Fibroblast of lung (primary cell): ENCODE results near the gene SLC29A1.

Experiments used
- CTCF ChIP-seq, 2 donors: IDR thresholded peaks in 1 of 2; conservative IDR thresholded peaks in 1 of 2; 1 replicate in 1 of 2; 2 replicates in 1 of 2; pipeline ENCODE4 v1.5.1; 2011 to 2012; ENCODE audit warnings: low read length in 2 of 2, control low read depth in 1 of 2, inconsistent platforms in 1 of 2, low read depth in 1 of 2, mild to moderate bottlenecking in 1 of 2
- EZH2 ChIP-seq: IDR thresholded peaks from 2 replicates; pipeline ENCODE4 v1.5.1; 2012; ENCODE audit warnings: low read length, control low read depth, mild to moderate bottlenecking; ENCODE audit errors: missing control alignments

- no peak for TF ChIP-seq CTCF (conservative IDR thresholded peaks at IDR 0.05 in 1 of 2, IDR thresholded peaks at IDR 0.05 in 1 of 2; ENCODE audit: low read depth in 1 of 2, low read length in 2 of 2)
- no peak for TF ChIP-seq EZH2
Observed at GRCh38 chr6:44198684-44199083, 24.7 kb upstream of the SLC29A1 start.
